Natural killer cell treated with Interleukin-12 subunit alpha and Interleukin-12 subunit beta and Interleukin-15 and Interleukin-18, amount 100 ng/mL, for 72 hours (primary cell): ENCODE data around the gene EFS. TPM values are rescaled to one million over a fixed set of nuclear protein-coding genes. Genes with fewer than 3 reads are reported as not detected.
"Not testable (repeated sequence)": the region's sequence is repeated elsewhere in the genome, so short reads cannot be mapped to it uniquely, and the experiment has no call there.

ENCODE experiments used
- ATAC-seq, 2 donors: fragments of 150-1000 bp; cut with Tn5 transposase in 1 of 2; sonication (Bioruptor Pico), chemical (Tn5 transposase) in 1 of 2; 2 replicates each; pipeline ENCODE4 v1.10.0; 2021
- DNase-seq: peaks from one replicate; pipeline ENCODE4 v3.0.0; 2022; ENCODE audit warnings: low spot score
- H3K27ac Mint-ChIP-seq, 2 donors: 1 replicate in 1 of 2; 2 replicates in 1 of 2; pipeline ENCODE4 v1.8.0; 2022; ENCODE audit warnings: mixed read lengths in 2 of 2, mild to moderate bottlenecking in 1 of 2, moderate library complexity in 1 of 2
- H3K27me3 Mint-ChIP-seq, 2 donors: 1 replicate in 1 of 2; 2 replicates in 1 of 2; pipeline ENCODE4 v1.8.0; 2022; ENCODE audit warnings: mixed read lengths in 2 of 2
- H3K36me3 Mint-ChIP-seq: one replicate; pipeline ENCODE4 v1.8.0; 2022; ENCODE audit warnings: mixed read lengths
- H3K4me1 Mint-ChIP-seq, 2 donors: 1 replicate in 1 of 2; 2 replicates in 1 of 2; pipeline ENCODE4 v1.8.0; 2022; ENCODE audit warnings: low read depth in 2 of 2, mixed read lengths in 2 of 2, mild to moderate bottlenecking in 1 of 2
- H3K4me3 Mint-ChIP-seq: one replicate; pipeline ENCODE4 v1.8.0; 2022; ENCODE audit warnings: mixed read lengths
- H3K9me3 Mint-ChIP-seq: 2 replicates; pipeline ENCODE4 v1.8.0; 2022; ENCODE audit warnings: mixed read lengths
- total RNA-seq, 2 donors: library from RNA; stranded (reverse); gene quantifications; one replicate each; pipeline ENCODE4 v1.2.3, GENCODE V29; 2022

Gene EFS
- total RNA-seq, 2 donors from 2014 or later, result not detected

GRCh38 chr14:23388996-23389395 lies 24.0 kb upstream of the EFS start:
- no peak overlapping the region for H3K4me3 Mint-ChIP-seq
- peaks cover 0 to 15% of the 10 kb centered on the region in 2 donors for H3K27me3 Mint-ChIP-seq
- H3K27ac Mint-ChIP-seq, result no peak overlapping the region
- no peaks in the 10 kb centered on the region for H3K9me3 Mint-ChIP-seq
- H3K4me1 Mint-ChIP-seq, result no peaks in the 10 kb centered on the region
- DNase-seq (no peak), ATAC-seq (no peak)
- no peaks in the 10 kb centered on the region for H3K36me3 Mint-ChIP-seq

GRCh38 chr14:23387916-23388882 lies 23.2 kb upstream of the EFS start:
- Mint-ChIP-seq H3K4me3 (no peak overlapping the region), H3K27ac (no peak overlapping the region), H3K9me3 (no peaks in the 10 kb centered on the region), H3K4me1 (no peaks in the 10 kb centered on the region), H3K27me3 (peaks cover 0 to 12% of the 10 kb centered on the region in 2 donors), H3K36me3 (no peaks in the 10 kb centered on the region)
- ATAC-seq (no peak), DNase-seq (no peak)

GRCh38 chr14:23386999-23387398 lies 22.0 kb upstream of the EFS start:
- Mint-ChIP-seq H3K4me3 (no peak overlapping the region), H3K27me3 (peaks cover 0 to 9% of the 10 kb centered on the region in 2 donors), H3K9me3 (no peaks in the 10 kb centered on the region), H3K4me1 (no peaks in the 10 kb centered on the region), H3K36me3 (no peaks in the 10 kb centered on the region), H3K27ac (no peak overlapping the region)
- ATAC-seq, result no peak
- DNase-seq, result no peak

- DNase-seq, H3K27me3 Mint-ChIP-seq, H3K9me3 Mint-ChIP-seq, H3K4me3 Mint-ChIP-seq, H3K27ac Mint-ChIP-seq, H3K36me3 Mint-ChIP-seq, ATAC-seq, H3K4me1 Mint-ChIP-seq: not testable (repeated sequence)
Measured at GRCh38 chr14:23386266-23386657, 21.3 kb upstream of the EFS start.

GRCh38 chr14:23385642-23386265 lies 20.8 kb upstream of the EFS start:
- ATAC-seq (no peak), DNase-seq (no peak)
- H3K4me1 Mint-ChIP-seq, result no peaks in the 10 kb centered on the region
- no peaks in the 10 kb centered on the region for H3K36me3 Mint-ChIP-seq
- H3K9me3 Mint-ChIP-seq, result no peaks in the 10 kb centered on the region
- no peak overlapping the region for H3K4me3 Mint-ChIP-seq
- peaks cover 0 to 10% of the 10 kb centered on the region in 2 donors for H3K27me3 Mint-ChIP-seq
- no peak overlapping the region for H3K27ac Mint-ChIP-seq

GRCh38 chr14:23385244-23385641 lies 20.3 kb upstream of the EFS start:
- Mint-ChIP-seq H3K9me3 (no peaks in the 10 kb centered on the region), H3K4me1 (no peaks in the 10 kb centered on the region), H3K4me3 (no peak overlapping the region), H3K36me3 (no peaks in the 10 kb centered on the region), H3K27me3 (peaks cover 0 to 11% of the 10 kb centered on the region in 2 donors), H3K27ac (no peak overlapping the region)
- ATAC-seq, result no peak
- DNase-seq, result no peak

GRCh38 chr14:23384364-23385080 lies 19.6 kb upstream of the EFS start:
- Mint-ChIP-seq H3K36me3 (no peaks in the 10 kb centered on the region), H3K4me3 (no peak overlapping the region), H3K27me3 (peaks cover 0 to 11% of the 10 kb centered on the region in 2 donors), H3K9me3 (no peaks in the 10 kb centered on the region), H3K27ac (no peak overlapping the region), H3K4me1 (no peaks in the 10 kb centered on the region)
- no peak for ATAC-seq
- no peak for DNase-seq

- Mint-ChIP-seq H3K9me3 (no peaks in the 10 kb centered on the region), H3K4me1 (no peaks in the 10 kb centered on the region), H3K27ac (no peak overlapping the region), H3K4me3 (no peak overlapping the region), H3K36me3 (no peaks in the 10 kb centered on the region), H3K27me3 (peaks cover 0 to 8% of the 10 kb centered on the region in 2 donors)
- DNase-seq, result no peak
- no peak for ATAC-seq
Measured at GRCh38 chr14:23382731-23383440, 17.9 kb upstream of the EFS start.

- Mint-ChIP-seq H3K9me3 (no peaks in the 10 kb centered on the region), H3K36me3 (no peaks in the 10 kb centered on the region), H3K4me1 (no peaks in the 10 kb centered on the region), H3K27ac (no peak overlapping the region), H3K27me3 (peaks cover 0 to 5% of the 10 kb centered on the region in 2 donors), H3K4me3 (no peak overlapping the region)
- no peak for ATAC-seq
- DNase-seq, result no peak
Measured at GRCh38 chr14:23382276-23382675, 17.3 kb upstream of the EFS start.

- Mint-ChIP-seq H3K4me3 (no peak overlapping the region), H3K36me3 (no peaks in the 10 kb centered on the region), H3K4me1 (no peaks in the 10 kb centered on the region), H3K9me3 (no peaks in the 10 kb centered on the region), H3K27ac (no peak overlapping the region), H3K27me3 (peaks cover 0 to 5% of the 10 kb centered on the region in 2 donors)
- DNase-seq (no peak), ATAC-seq (no peak)
Measured at GRCh38 chr14:23381871-23382270, 16.9 kb upstream of the EFS start.

GRCh38 chr14:23380976-23381375 lies 16.0 kb upstream of the EFS start:
- ATAC-seq (no peak), DNase-seq (no peak)
- Mint-ChIP-seq H3K9me3 (no peaks in the 10 kb centered on the region), H3K4me1 (no peaks in the 10 kb centered on the region), H3K4me3 (no peak overlapping the region), H3K27ac (no peak overlapping the region), H3K27me3 (peaks cover 0 to 2% of the 10 kb centered on the region in 2 donors), H3K36me3 (no peaks in the 10 kb centered on the region)

GRCh38 chr14:23380197-23380914 lies 15.4 kb upstream of the EFS start:
- Mint-ChIP-seq H3K27ac (no peak overlapping the region), H3K4me1 (no peaks in the 10 kb centered on the region), H3K4me3 (no peak overlapping the region), H3K9me3 (no peaks in the 10 kb centered on the region), H3K27me3 (peaks cover 0 to 2% of the 10 kb centered on the region in 2 donors), H3K36me3 (no peaks in the 10 kb centered on the region)
- DNase-seq (no peak), ATAC-seq (no peak)
